GM20431 (cell line): ENCODE data around the gene RSPO1.
"Not testable (repeated sequence)": the region's sequence is repeated elsewhere in the genome, so short reads cannot be mapped to it uniquely, and the experiment has no call there.

ENCODE experiments used
- in situ Hi-C: fragments of 300-500 bp; cut with MseI, MboI; formaldehyde crosslinking; loops from one replicate; pipeline ENCODE4 v1.15.0; 2020; ENCODE audit warnings: low sequenced_read_pairs; ENCODE audit not compliant: unreplicated experiment

RSPO1 gene

DNA sequence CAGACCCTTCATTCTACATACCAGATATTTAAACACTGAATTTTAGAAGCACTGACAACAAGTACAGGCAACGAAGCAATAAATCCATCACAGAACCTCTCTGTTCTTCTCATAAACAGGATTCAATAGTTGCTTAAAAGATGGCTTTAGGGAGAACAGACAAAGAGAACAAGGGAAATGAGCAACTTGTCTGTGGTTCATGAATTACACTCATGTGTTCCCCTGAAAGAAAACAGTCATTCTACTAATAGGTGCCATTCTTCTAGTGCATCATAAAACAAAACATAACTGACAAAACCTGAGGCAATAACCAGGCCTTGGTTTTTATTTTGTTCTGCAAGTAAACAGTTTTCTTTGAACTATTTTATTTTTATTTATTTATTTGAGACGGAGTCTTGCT, 45.8 kb downstream of the RSPO1 start:
- in situ Hi-C loops: no loop called here

DNA sequence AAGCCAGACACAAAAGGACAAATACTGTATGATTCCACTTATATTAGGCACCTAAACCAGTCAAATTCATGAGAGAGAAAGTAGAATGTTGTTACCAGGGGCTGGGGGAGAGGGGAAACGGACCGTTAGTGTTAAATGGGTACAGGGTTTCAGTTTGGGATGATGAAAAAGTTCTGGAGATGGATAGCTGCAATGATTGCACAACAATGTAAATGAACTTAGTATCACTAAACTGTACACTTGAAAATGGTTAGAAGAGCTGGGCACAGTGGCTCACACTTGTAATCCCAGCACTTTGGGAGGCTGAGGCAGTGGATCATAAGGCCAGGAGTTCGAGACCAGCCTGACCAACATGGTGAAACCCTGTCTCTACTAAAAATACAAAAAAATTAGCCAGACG, 50.1 kb downstream of the RSPO1 start:
- in situ Hi-C loops: not testable (repeated sequence)

DNA sequence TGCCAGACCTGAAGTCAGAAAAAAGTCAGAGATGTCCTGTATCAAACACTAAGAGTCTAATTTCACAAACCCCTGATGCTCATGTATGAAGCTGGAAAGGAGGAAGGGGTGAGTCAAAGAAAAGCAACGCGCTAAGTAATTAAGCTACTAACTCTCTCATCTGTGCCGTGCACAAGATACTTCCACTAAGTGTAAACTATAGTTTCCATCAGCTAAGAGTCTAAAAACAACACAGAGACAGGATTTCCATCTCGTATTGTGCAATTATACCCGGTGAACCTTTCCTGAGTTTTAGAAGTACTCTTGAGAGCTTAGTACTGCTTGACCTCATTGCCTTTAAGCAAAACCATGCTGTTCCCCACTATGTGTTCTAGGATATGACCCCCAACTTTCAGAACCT, 59.0 kb downstream of the RSPO1 start:
- in situ Hi-C loops: no loop called here

DNA sequence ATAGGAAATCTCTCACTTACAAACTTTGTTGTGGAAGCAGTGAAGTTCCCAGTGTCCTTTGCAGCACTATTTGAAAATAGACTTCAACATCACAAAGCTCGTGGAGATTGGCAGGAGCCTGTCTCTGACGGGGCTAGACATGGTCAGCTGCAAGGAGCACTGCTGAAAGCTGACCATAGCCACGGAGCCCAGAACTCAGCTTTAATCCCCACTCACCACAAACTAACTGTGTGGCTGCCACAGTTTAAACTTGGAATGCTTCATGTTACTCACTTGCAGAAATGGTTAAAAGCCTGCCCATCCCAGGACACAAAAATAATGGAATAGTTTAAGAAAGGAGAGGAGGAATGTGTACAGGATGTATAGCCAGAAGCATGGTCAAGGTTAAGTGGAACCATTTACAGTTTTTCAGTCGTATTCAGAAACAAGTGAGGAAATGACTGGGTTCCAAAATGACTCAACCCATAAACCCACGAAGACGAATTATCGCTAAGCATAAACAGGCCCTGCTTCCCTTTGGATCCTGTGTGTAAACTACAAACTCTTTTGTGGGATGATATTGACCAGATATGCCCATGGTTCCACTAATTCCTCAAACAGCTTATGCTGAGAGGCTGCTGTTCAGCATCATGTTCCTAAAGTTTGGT, 59.7 kb downstream of the RSPO1 start:
- in situ Hi-C loops: no loop called here

DNA sequence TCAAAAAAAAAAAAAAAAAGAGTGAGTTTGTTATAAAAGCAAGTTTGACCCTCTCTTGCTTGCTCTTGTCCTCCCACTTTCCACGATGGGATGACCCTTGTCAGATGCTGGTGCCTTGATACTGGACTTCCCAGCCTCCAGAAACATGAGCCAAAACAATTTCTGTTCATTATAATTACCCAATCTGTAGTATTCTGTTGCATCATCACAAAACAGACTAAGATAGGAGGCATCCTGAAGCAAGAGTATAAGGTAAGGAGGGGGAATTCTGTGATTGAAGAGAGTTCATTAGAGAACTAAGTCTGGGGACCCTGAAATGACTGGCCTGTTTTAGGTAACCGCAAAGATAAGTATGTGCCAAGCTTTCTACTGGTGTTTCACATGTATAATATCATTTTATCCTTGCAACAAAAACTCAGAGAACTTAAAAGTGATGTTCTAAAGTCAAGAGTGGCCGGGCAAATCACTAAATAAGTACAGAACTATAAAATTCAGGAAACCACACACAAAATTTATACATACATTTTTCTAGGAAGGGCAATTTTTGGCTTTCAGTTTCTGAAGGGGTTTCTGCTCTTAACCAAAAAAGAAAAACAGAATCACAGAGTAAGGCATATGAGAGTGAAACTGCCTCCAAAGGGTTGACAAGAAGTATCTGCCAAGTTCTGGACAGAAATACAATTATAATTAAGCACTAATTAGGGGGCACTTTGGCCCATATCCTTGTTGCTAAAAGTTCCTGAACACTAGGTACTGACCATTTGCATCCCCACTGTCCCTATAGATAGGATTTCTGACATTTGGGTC, 64.0 kb downstream of the RSPO1 start:
- in situ Hi-C loops: no loop called here

DNA sequence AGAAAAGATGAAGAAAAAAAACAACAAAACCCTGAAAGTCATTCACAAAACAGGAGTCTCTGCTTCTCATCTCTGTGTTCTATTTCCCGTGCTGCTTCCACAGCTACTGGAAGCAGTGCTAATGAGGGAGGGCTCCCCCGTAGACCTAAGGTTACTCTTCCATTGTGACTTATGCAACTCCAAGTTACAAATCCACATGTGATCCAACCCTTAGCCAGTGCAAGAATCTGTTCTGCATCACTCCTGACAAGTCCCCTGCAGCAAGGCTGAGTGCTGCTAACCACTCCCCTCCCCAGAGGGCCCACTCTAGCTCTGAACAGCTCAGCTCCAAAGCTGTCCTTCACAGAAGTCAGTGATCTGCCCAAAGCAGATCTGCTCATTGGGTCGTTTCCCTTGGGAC, 67.7 kb downstream of the RSPO1 start:
- in situ Hi-C loops: no loop called here

DNA sequence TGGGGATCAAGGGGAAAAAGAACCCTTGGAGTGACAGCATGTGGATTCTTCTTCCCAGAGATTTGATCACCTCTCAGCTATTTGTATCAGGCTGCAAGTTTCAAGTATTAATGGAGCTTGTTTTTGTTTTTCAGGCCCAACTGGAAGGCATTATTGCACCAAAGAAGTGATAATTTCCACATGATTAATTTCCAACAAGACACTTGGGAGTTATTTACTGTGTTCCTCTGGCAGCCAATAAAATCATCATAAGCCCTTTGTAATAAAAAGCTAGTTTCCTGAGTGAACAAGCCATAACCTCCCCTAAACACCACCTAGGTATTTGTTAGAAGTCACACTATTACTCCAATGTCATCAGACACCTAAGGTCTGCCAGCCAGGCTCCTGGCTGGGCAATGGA, 69.8 kb downstream of the RSPO1 start:
- in situ Hi-C loops: no loop called here

DNA sequence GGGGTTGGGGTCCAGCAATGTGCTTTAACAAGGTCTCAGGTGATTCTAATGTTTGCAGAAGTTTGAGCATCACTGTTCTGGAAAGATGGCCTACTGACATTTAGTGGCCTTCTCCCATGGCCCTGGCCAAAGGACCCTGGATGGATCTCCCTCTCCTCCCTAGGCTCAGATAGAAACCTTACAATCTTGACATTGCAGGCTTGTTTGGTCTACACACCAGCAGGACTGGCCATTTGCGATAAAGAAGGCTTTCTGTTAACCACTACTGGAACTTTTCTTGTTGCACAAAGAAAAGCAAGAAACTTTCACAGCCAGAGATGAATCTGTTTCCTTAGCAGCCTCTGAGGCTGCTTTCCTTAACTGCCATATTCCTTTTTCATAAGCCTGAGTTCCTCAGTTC, 71.7 kb downstream of the RSPO1 start:
- in situ Hi-C loops: no loop called here
